CD4-positive, alpha-beta T cell (primary cell): ENCODE measurements around the gene GPBP1. TPM values are rescaled to one million over a fixed set of nuclear protein-coding genes. Genes with fewer than 3 reads are reported as not detected.

ENCODE experiments used
- ATAC-seq: fragments of 200-7000 bp; cut with Tn5 transposase; one replicate; pipeline ENCODE4 v1.10.0; 2022; ENCODE audit warnings: mild to moderate bottlenecking; ENCODE audit not compliant: poor library complexity
- CTCF ChIA-PET: fragments of 350-600 bp; sonication (Branson Sonifier 250); formaldehyde crosslinking; loops from one replicate; lab custom pipeline; 2021; ENCODE audit warnings: antibody characterized with exemption, inconsistent platforms; lab: Charles Lee
- POLR2A ChIA-PET: fragments of 350-600 bp; sonication (Branson Sonifier 250); formaldehyde crosslinking; loops from one replicate; lab custom pipeline; 2021; ENCODE audit warnings: antibody characterized with exemption, inconsistent platforms; lab: Charles Lee
- DNase-seq, 14 experiments: peaks; one replicate each; pipeline ENCODE4 v3.0.0-alpha.2; 2013 to 2020; ENCODE audit warnings: mixed read lengths in 2 of 14
- H3K27ac ChIP-seq, 2 donors: one replicate each; pipeline versions ENCODE4 v1.5.1 to v1.7.0; 2013; ENCODE audit warnings: low read length in 2 of 2, low read depth in 1 of 2, mild to moderate bottlenecking in 1 of 2
- H3K27me3 ChIP-seq, 2 experiments: 1 replicate in 1 of 2; 2 replicates in 1 of 2; pipeline versions ENCODE4 v1.6.1 to v1.7.0; 2013; ENCODE audit warnings: low read length in 2 of 2, control low read depth in 1 of 2, mild to moderate bottlenecking in 1 of 2, moderate library complexity in 1 of 2; ENCODE audit not compliant: insufficient read depth in 2 of 2, control insufficient read depth in 1 of 2
- H3K36me3 ChIP-seq: one replicate; pipeline ENCODE4 v1.6.1; 2013; ENCODE audit warnings: low read length, control low read depth; ENCODE audit not compliant: insufficient read depth
- H3K4me1 ChIP-seq: one replicate; pipeline ENCODE4 v1.6.1; 2013; ENCODE audit warnings: low read length, control low read depth; ENCODE audit not compliant: insufficient read depth
- H3K4me3 ChIP-seq: one replicate; pipeline ENCODE4 v1.5.1; 2013; ENCODE audit warnings: mild to moderate bottlenecking, low read length, moderate library complexity
- H3K9me3 ChIP-seq, 2 experiments: 1 replicate in 1 of 2; 2 replicates in 1 of 2; pipeline versions ENCODE4 v1.6.1 to v1.7.0; 2013; ENCODE audit warnings: low read length in 2 of 2, mild to moderate bottlenecking in 2 of 2, control low read depth in 1 of 2, moderate library complexity in 1 of 2; ENCODE audit not compliant: control insufficient read depth in 1 of 2, insufficient read depth in 1 of 2
- H3K27ac Mint-ChIP-seq: one replicate; pipeline ENCODE4 v1.8.0; 2020; ENCODE audit warnings: mixed read lengths
- H3K27me3 Mint-ChIP-seq: one replicate; pipeline ENCODE4 v1.8.0; 2021; ENCODE audit warnings: mixed read lengths
- H3K36me3 Mint-ChIP-seq: one replicate; pipeline ENCODE4 v1.8.0; 2021; ENCODE audit warnings: low read depth, mixed read lengths
- H3K4me1 Mint-ChIP-seq: one replicate; pipeline ENCODE4 v1.8.0; 2021; ENCODE audit warnings: low read depth, mixed read lengths
- H3K4me3 Mint-ChIP-seq: one replicate; pipeline ENCODE4 v1.8.0; 2020; ENCODE audit warnings: mild to moderate bottlenecking, mixed read lengths
- H3K9me3 Mint-ChIP-seq: one replicate; pipeline ENCODE4 v1.8.0; 2020; ENCODE audit warnings: mixed read lengths
- intact Hi-C, 2 experiments: fragments of 100-400 bp; cut with DNase I in 1 of 2; cut with micrococcal nuclease in 1 of 2; formaldehyde crosslinking; loops; one replicate each; pipeline versions ENCODE4 v1.15.1 to v1.9.0; 2023 to 2025; cut with DNase I, micrococcal nuclease
- total RNA-seq, 174 experiments: library from RNA in 2 of 174; stranded (reverse) in 2 of 174; gene quantifications; one replicate each; pipeline ENCODE4 v1.2.3 and lab custom pipeline; 2021 to 2026
- TF ChIP-seq, protein P1 (sequence below): fragments of 200-600 bp; IDR thresholded peaks from one replicate; pipeline ENCODE4 v1.8.0; 2022; ENCODE audit warnings: antibody characterized with exemption, mild to moderate bottlenecking

GPBP1 gene
- total RNA-seq, 2 experiments from 2014 or later = 136 to 137 TPM

DNA sequence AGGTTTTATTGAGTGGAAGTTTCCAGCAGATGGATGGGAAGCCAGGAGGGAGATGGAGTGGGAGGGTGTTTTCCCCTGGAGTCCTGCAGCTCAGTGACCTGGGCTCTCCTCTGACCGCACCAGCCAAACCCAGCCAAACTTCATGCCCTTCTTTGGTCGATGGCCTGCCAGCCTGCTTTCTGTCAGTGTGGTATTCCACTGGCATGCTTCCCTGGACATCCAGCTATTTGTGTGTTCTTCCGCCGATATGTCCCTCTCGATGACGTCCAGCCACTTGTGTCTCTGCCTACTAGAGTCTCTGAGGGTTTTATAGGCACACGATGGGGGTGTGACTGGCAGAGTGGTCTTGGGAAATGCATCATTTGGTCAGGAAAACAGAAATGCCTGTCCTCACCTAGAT, 33.8 kb downstream of the GPBP1 start:
- Histone ChIP-seq H3K36me3 (peaks cover 4% of the 10 kb centered on the region), H3K27me3 (no peaks in the 10 kb centered on the region), H3K27ac (no peak overlapping the region), H3K4me3 (no peak overlapping the region), H3K4me1 (peaks cover 52% of the 10 kb centered on the region), H3K9me3 (no peaks in the 10 kb centered on the region)
- intact Hi-C loops = no loop called here
- no peak for ATAC-seq
- Mint-ChIP-seq H3K4me1 (peaks cover 85% of the 10 kb centered on the region), H3K27me3 (no peaks in the 10 kb centered on the region), H3K9me3 (no peaks in the 10 kb centered on the region), H3K36me3 (peaks cover 43% of the 10 kb centered on the region), H3K27ac (peak overlapping the region; percentile 64), H3K4me3 (no peak overlapping the region)
- no peak for DNase-seq
- ChIA-PET CTCF (no interaction called here), POLR2A (interaction anchor here (0.7 kb wide), 1 partner anchor 355 kb away, joined by 3 read pairs; no protein-coding TSS in a partner anchor)
- TF ChIP-seq, protein P1, sequence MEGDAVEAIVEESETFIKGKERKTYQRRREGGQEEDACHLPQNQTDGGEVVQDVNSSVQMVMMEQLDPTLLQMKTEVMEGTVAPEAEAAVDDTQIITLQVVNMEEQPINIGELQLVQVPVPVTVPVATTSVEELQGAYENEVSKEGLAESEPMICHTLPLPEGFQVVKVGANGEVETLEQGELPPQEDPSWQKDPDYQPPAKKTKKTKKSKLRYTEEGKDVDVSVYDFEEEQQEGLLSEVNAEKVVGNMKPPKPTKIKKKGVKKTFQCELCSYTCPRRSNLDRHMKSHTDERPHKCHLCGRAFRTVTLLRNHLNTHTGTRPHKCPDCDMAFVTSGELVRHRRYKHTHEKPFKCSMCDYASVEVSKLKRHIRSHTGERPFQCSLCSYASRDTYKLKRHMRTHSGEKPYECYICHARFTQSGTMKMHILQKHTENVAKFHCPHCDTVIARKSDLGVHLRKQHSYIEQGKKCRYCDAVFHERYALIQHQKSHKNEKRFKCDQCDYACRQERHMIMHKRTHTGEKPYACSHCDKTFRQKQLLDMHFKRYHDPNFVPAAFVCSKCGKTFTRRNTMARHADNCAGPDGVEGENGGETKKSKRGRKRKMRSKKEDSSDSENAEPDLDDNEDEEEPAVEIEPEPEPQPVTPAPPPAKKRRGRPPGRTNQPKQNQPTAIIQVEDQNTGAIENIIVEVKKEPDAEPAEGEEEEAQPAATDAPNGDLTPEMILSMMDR = no peak

DNA sequence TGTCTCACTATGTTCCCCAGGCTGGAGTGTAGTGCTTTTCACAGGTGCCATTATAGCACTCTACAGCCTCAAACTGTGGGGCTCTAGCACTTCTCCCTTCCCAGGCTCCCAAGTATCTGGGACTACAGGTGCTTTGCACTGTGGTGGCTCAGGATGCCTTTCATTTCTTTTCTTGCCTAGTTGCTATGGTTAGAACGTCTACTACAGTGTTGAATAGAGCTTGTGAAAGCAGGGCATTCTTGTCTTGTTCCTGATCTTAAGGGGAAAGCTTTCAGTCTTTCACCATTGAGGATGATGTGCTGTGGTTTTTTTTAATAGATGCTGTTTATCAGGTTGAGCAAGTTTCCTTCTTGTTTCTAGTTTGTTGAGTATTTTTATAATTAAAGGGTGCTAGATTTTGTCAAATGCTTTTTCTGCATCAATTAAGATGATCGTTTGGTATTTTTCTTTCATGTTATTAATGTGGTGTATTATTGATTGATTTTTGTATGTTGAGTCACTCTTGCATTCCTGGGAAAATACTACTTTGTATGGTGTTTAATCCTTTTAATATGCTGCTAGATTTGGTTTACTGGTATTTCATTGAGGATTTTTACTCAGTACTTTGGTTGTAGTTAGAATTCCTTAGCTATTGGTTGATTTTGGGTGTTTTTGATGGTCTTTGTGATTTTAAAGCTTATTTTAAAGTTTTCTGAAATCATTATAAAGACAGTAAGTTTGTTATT, 35.6 kb downstream of the GPBP1 start:
- H3K27ac ChIP-seq = no peak overlapping the region
- no peaks in the 10 kb centered on the region for H3K9me3 ChIP-seq
- H3K4me3 ChIP-seq = no peak overlapping the region
- ChIA-PET POLR2A (interaction anchor here (0.8 to 1.4 kb wide), 2 partner anchors 13 to 36 kb away, joined by 3 to 5 read pairs; no protein-coding TSS in a partner anchor), CTCF (interaction anchor here (1.2 to 1.5 kb wide), 2 partner anchors 71 to 72 kb away, joined by 3 read pairs; no protein-coding TSS in a partner anchor)
- Mint-ChIP-seq H3K4me3 (peak overlapping the region; percentile 18), H3K27me3 (no peaks in the 10 kb centered on the region), H3K9me3 (no peaks in the 10 kb centered on the region), H3K4me1 (peaks cover 77% of the 10 kb centered on the region), H3K36me3 (peaks cover 48% of the 10 kb centered on the region), H3K27ac (peak overlapping the region; percentile 71)
- ATAC-seq = no peak
- TF ChIP-seq, protein P1 = no peak
- intact Hi-C loops = no loop called here
- no peaks in the 10 kb centered on the region for H3K27me3 ChIP-seq
- no peak for DNase-seq
- peaks cover 49% of the 10 kb centered on the region for H3K4me1 ChIP-seq
- peaks cover 13% of the 10 kb centered on the region for H3K36me3 ChIP-seq

DNA sequence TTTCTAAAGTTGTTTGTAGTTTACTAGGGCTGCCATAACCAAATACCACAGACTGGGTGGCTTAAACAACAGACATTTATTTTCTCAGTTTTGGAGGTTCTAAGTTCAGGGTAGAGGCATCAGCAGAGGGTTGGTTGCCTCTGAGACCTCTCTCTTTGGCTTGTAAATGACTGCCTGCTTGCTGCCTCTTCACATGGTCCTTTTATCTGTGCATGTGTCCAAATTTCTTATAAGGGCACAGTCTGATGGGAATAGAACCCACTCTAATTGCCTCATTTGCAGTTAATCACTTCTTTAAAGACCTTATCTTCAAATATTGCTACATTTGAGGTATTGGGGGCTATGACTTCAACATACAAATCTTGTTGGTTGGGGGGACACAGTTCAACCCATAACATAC, 36.8 kb downstream of the GPBP1 start:
- no peak for DNase-seq
- POLR2A ChIA-PET = interaction anchor here (0.7 kb wide), 1 partner anchor 335 kb away, joined by 3 read pairs; no protein-coding TSS in a partner anchor
- intact Hi-C loops = no loop called here
- H3K9me3 Mint-ChIP-seq = no peaks in the 10 kb centered on the region
- H3K4me3 ChIP-seq = no peak overlapping the region
- peaks cover 76% of the 10 kb centered on the region for H3K4me1 Mint-ChIP-seq
- no peaks in the 10 kb centered on the region for H3K9me3 ChIP-seq
- peaks cover 25% of the 10 kb centered on the region for H3K36me3 ChIP-seq
- CTCF ChIA-PET = interaction anchor here (1.2 kb wide), 1 partner anchor 73 kb away, joined by 3 read pairs; no protein-coding TSS in a partner anchor
- H3K27ac ChIP-seq = peak overlapping the region in 1 of 2 donors; percentile 20
- H3K4me3 Mint-ChIP-seq = peak overlapping the region; percentile 15
- TF ChIP-seq, protein P1 = no peak
- peaks cover 52% of the 10 kb centered on the region for H3K4me1 ChIP-seq
- H3K27me3 ChIP-seq = no peaks in the 10 kb centered on the region
- no peaks in the 10 kb centered on the region for H3K27me3 Mint-ChIP-seq
- peaks cover 53% of the 10 kb centered on the region for H3K36me3 Mint-ChIP-seq
- H3K27ac Mint-ChIP-seq = peak overlapping the region; percentile 71
- peak; percentile 23 for ATAC-seq
